Measurements from ENCODE around the gene ANKRD35.

DNA sequence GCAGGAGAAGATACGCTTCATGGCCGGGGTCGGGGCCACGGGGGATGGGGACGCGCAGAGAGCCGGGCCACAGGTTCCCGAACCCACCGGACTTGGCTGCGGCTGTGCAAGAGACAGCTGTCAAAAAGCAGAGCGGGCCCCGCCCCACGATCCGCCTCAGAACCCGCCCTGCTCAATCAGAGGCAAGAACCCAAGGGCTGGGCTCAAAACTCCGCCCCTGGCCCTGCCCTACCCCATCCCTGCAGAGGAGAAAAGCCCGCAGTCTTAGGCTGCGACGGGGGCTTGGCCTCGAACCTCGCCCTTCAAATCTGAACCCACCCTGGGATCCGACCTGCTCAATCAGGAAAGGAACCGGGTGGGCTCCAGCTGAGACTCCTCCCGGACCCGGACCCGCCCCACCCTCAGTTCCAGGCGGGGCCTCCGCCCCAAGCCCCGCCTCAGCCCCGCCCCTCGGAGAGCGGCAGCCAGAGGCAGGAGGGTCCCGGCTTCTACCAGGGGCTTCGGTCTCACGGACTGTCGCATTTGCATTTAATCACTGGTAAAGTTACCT lies at the start of gene ANKRD35:
- TF ChIP-seq, protein P1, sequence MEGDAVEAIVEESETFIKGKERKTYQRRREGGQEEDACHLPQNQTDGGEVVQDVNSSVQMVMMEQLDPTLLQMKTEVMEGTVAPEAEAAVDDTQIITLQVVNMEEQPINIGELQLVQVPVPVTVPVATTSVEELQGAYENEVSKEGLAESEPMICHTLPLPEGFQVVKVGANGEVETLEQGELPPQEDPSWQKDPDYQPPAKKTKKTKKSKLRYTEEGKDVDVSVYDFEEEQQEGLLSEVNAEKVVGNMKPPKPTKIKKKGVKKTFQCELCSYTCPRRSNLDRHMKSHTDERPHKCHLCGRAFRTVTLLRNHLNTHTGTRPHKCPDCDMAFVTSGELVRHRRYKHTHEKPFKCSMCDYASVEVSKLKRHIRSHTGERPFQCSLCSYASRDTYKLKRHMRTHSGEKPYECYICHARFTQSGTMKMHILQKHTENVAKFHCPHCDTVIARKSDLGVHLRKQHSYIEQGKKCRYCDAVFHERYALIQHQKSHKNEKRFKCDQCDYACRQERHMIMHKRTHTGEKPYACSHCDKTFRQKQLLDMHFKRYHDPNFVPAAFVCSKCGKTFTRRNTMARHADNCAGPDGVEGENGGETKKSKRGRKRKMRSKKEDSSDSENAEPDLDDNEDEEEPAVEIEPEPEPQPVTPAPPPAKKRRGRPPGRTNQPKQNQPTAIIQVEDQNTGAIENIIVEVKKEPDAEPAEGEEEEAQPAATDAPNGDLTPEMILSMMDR (IDR thresholded peaks at IDR 0.05; ENCODE audit: low read depth, low read length), result no peak
- TF ChIP-seq MYC (IDR thresholded peaks at IDR 0.05; ENCODE audit: low read depth, low read length), result no peak

Measured in NB4 (cell line).